ACC112 (cell line): ENCODE measurements around the gene KCTD21.

Experiments
- H2AFZ ChIP-seq: fragments of 200-600 bp; sonication (generic); one replicate; pipeline ENCODE4 v1.6.0; 2017; ENCODE audit warnings: antibody characterized with exemption, low read length; ENCODE audit not compliant: unreplicated experiment
- H3K27ac ChIP-seq: fragments of 200-600 bp; sonication (generic); 2 replicates; pipeline ENCODE4 v1.5.1; 2014; ENCODE audit warnings: low read depth, mild to moderate bottlenecking, antibody characterized with exemption, low read length, moderate library complexity
- H3K27me3 ChIP-seq: fragments of 200-600 bp; sonication (generic); 2 replicates; pipeline ENCODE4 v1.6.1; 2014; ENCODE audit warnings: mild to moderate bottlenecking, antibody characterized with exemption, low read length, moderate library complexity, mixed read lengths; ENCODE audit not compliant: insufficient read depth
- H3K36me3 ChIP-seq: fragments of 200-600 bp; sonication (generic); 2 replicates; pipeline ENCODE4 v1.6.1; 2016; ENCODE audit warnings: mild to moderate bottlenecking, antibody characterized with exemption, low read length, moderate library complexity, mixed read lengths; ENCODE audit not compliant: insufficient read depth
- H3K4me1 ChIP-seq: fragments of 200-600 bp; sonication (generic); one replicate; pipeline ENCODE4 v1.6.1; 2016; ENCODE audit warnings: low read length, mixed read lengths; ENCODE audit not compliant: insufficient read depth, unreplicated experiment, control insufficient read depth
- H3K4me3 ChIP-seq: fragments of 200-600 bp; sonication (generic); 2 replicates; pipeline ENCODE4 v1.5.1; 2014; ENCODE audit warnings: mild to moderate bottlenecking, low read depth, low read length
- H3K79me2 ChIP-seq: fragments of 200-600 bp; sonication (generic); one replicate; pipeline ENCODE4 v1.6.0; 2016; ENCODE audit warnings: low read length; ENCODE audit not compliant: control insufficient read depth, unreplicated experiment, insufficient read depth

KCTD21 gene

GRCh38 chr11:78200061-78200460, 11.6 kb upstream of the KCTD21 start:
- no peak overlapping the region for H3K4me3 ChIP-seq
- no peak overlapping the region for H2AFZ ChIP-seq
- peaks cover 7% of the 10 kb centered on the region for H3K79me2 ChIP-seq
- peaks cover 9% of the 10 kb centered on the region; the same call in 1 of the 2 replicates for H3K36me3 ChIP-seq
- no peaks in the 10 kb centered on the region for H3K27me3 ChIP-seq
- H3K4me1 ChIP-seq, result no peaks in the 10 kb centered on the region
- no peak overlapping the region for H3K27ac ChIP-seq

- H3K4me1 ChIP-seq, result no peaks in the 10 kb centered on the region
- H3K4me3 ChIP-seq, result no peak overlapping the region
- peaks cover 9% of the 10 kb centered on the region; the same call in 1 of the 2 replicates for H3K36me3 ChIP-seq
- H3K27ac ChIP-seq, result no peak overlapping the region
- no peak overlapping the region for H2AFZ ChIP-seq
- H3K27me3 ChIP-seq, result no peaks in the 10 kb centered on the region
- H3K79me2 ChIP-seq, result peaks cover 11% of the 10 kb centered on the region
These were observed 11.2 kb upstream of the KCTD21 start for GRCh38 chr11:78199653-78200015.

DNA sequence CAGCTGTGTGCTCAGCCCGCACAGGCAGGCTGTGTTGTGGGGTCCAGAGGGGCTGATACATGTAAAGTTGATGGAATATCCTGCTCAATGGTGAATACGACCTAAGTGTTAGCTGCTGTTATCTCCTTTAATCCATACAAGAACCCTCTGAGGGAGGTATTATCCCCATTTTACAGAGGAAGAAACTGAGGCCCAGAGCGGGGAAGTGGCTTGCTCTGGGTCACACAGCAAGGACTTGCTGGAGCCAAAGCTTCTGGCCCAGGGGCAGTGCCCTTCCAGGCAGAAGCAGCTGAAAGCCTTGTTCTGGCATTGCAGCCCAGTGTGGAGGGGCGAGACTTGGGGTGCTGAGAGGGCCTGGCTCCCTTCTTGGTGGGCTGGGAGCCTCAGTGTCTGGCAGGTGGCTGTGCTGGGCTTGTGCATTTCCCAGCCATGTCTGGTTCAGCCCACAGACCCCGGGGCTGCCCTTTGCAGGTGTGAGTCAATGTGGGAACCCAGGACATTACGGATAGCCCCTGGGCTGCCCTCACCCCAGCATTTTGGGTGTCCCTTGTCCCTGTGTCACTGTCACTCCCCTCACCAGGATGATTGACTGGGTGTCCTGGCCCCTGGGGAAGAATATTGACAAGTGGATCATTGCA, 10.7 kb upstream of the KCTD21 start:
- H3K27ac ChIP-seq, result no peak overlapping the region
- peaks cover 9% of the 10 kb centered on the region; the same call in 1 of the 2 replicates for H3K36me3 ChIP-seq
- peaks cover 16% of the 10 kb centered on the region for H3K79me2 ChIP-seq
- H3K4me3 ChIP-seq, result no peak overlapping the region
- no peaks in the 10 kb centered on the region for H3K27me3 ChIP-seq
- H3K4me1 ChIP-seq, result no peaks in the 10 kb centered on the region
- H2AFZ ChIP-seq, result no peak overlapping the region

DNA sequence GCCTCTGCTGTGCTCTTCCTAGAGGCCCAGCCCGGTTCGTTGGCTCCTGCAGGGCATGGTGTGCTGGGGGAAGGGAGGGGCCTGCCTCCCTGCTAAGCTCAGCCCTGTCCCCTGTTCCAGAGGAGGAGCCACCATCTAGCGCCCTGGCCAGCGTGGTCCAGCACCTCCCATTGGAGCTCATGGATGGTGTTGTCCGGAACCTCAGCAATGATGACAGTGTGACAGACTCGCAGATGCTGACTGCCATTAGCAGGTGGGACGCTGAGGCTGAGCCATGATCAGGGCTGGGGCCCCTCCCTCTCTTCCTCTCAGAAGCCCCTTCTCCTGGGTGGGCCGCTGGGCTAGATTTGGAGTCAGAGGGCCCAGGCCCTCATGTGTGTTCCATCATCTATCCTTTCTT, 9.4 kb upstream of the KCTD21 start:
- Histone ChIP-seq H3K4me1 (peaks cover 2% of the 10 kb centered on the region), H3K27me3 (no peaks in the 10 kb centered on the region), H3K79me2 (peaks cover 25% of the 10 kb centered on the region), H3K36me3 (peaks cover 9% of the 10 kb centered on the region; the same call in 1 of the 2 replicates), H2AFZ (no peak overlapping the region), H3K27ac (no peak overlapping the region), H3K4me3 (no peak overlapping the region)

DNA sequence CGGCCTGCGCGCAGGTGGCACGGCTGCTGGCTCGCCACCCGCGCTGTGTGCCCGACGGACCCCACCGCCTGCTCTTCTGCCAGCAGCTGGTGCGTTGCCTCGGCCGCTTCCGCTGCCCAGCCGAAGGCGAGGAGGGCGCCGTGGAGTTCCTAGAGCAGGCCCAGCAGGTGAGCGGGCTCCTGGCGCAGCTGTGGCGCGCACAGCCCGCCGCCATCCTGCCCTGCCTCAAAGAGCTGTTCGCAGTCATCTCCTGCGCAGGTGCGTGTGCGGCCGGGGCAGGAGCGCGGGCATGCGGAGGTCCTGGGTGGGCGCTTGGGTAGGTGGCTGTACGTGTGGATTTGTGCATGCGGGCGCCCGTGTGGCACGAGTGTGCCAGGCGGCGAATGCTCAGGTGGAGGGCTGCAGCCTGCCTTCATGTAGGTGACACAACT, 8.2 kb upstream of the KCTD21 start:
- H2AFZ ChIP-seq, result no peak overlapping the region
- no peak overlapping the region for H3K27ac ChIP-seq
- peaks cover 9% of the 10 kb centered on the region; the same call in 1 of the 2 replicates for H3K36me3 ChIP-seq
- no peak overlapping the region for H3K4me3 ChIP-seq
- no peaks in the 10 kb centered on the region for H3K27me3 ChIP-seq
- peaks cover 34% of the 10 kb centered on the region for H3K79me2 ChIP-seq
- peaks cover 9% of the 10 kb centered on the region for H3K4me1 ChIP-seq

DNA sequence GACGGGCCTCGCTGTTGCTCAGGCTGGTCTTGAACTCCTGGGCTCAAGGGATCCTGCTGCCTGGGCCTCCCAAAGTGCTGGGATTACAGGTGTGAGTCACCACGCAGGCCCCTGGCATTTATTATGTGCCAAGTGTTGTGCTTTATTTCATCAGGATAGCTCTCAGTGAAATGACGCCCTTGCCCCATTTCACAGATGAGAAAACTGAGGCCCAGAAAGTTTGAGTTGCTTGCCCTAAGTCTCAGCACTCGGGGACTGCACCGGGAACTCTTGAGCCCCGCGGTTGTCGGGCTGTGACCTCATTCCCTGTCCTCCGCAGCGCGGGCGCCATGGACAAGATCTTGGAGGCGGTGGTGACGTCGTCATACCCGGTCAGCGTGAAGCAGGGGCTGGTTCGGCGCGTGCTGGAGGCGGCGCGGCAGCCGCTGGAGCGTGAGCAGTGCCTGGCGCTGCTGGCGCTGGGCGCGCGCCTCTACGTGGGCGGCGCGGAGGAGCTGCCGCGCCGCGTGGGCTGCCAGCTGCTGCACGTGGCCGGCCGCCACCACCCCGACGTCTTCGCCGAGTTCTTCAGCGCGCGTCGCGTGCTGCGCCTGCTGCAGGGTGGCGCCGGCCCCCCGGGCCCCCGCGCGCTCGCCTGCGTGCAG, 7.6 kb upstream of the KCTD21 start:
- Histone ChIP-seq H3K79me2 (peaks cover 38% of the 10 kb centered on the region), H3K4me3 (no peak overlapping the region), H2AFZ (no peak overlapping the region), H3K36me3 (peaks cover 6% of the 10 kb centered on the region; the same call in 1 of the 2 replicates), H3K27ac (no peak overlapping the region), H3K4me1 (peaks cover 9% of the 10 kb centered on the region), H3K27me3 (no peaks in the 10 kb centered on the region)

- Histone ChIP-seq H3K79me2 (peaks cover 53% of the 10 kb centered on the region), H3K27ac (no peak overlapping the region), H2AFZ (no peak overlapping the region), H3K4me1 (peaks cover 24% of the 10 kb centered on the region), H3K4me3 (no peak overlapping the region), H3K36me3 (peaks cover 6% of the 10 kb centered on the region; the same call in 1 of the 2 replicates), H3K27me3 (no peaks in the 10 kb centered on the region)
These were observed 6.1 kb upstream of the KCTD21 start for GRCh38 chr11:78194490-78194889.

DNA sequence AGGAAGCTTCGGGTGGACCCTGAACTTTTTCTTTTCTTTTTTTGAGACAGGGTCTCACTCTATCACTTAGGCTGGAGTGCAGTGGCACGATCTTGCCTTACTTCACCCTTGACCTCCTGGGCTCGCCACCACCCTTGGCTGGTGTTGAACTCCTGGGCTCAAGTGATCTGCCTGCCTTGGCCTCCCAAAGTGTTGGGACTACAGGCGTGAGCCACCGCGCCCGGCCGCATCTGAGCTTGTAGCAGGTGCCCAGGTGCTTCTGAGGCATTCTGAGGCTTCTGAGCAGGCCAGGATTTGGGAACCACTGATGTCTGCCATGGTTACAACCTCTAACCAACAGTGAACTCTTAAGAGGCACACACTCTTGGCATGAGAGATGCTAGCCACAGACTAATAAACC, 5.4 kb upstream of the KCTD21 start:
- Histone ChIP-seq H3K36me3 (peaks cover 4% of the 10 kb centered on the region; the same call in 1 of the 2 replicates), H3K27ac (no peak overlapping the region), H3K4me3 (no peak overlapping the region), H3K79me2 (peaks cover 60% of the 10 kb centered on the region), H2AFZ (no peak overlapping the region), H3K4me1 (peaks cover 24% of the 10 kb centered on the region), H3K27me3 (no peaks in the 10 kb centered on the region)

DNA sequence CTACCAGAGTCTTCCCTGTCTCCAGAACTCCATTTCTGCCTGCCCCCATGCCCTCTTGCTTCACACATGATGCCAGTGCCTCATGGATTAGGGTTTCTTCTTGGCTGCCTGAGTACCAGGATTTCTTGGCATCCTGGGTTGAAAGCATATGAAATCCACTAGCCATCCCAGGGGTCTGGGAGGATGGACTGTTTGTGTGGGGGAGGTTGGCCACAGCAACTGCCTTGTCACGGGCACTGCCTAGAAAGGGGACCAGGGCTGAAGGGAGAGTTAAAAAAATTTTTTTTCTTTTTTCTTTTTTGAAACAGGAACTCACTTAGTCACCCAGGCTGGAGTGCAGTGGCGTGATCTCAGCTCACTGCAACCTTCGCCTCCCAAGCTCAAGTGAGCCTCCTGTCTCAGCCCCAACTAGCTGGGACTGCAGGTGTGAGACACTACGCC, 4.5 kb upstream of the KCTD21 start:
- Histone ChIP-seq H3K4me1 (peaks cover 24% of the 10 kb centered on the region), H3K79me2 (peaks cover 62% of the 10 kb centered on the region), H3K27ac (peak overlapping the region; percentile 54; the same call in 1 of the 2 replicates), H2AFZ (no peak overlapping the region), H3K36me3 (no peaks in the 10 kb centered on the region), H3K4me3 (no peak overlapping the region), H3K27me3 (no peaks in the 10 kb centered on the region)

GRCh38 chr11:78192223-78192719, 3.8 kb upstream of the KCTD21 start:
- Histone ChIP-seq H3K27ac (no peak overlapping the region; the same call in 1 of the 2 replicates), H3K27me3 (no peaks in the 10 kb centered on the region), H2AFZ (no peak overlapping the region), H3K36me3 (no peaks in the 10 kb centered on the region), H3K79me2 (peaks cover 67% of the 10 kb centered on the region), H3K4me1 (peaks cover 27% of the 10 kb centered on the region), H3K4me3 (no peak overlapping the region)
